Fibroblast of the aortic adventitia (primary cell): Measurements from ENCODE around the gene IFRD2. TPM values are rescaled to one million over a fixed set of nuclear protein-coding genes. Genes with fewer than 3 reads are reported as not detected.

Source experiments
- DNase-seq: peaks from one replicate; pipeline ENCODE4 v3.0.0-alpha.2; 2010; ENCODE audit warnings: low read depth
- H3K4me3 ChIP-seq: 2 replicates; pipeline ENCODE4 v1.5.1; 2011; ENCODE audit warnings: low read depth, mild to moderate bottlenecking, control low read depth, low read length, moderate library complexity
- CTCF ChIP-seq: IDR thresholded peaks from 2 replicates; pipeline ENCODE4 v1.5.1; 2011; ENCODE audit warnings: mild to moderate bottlenecking, low read length, control low read depth, inconsistent platforms; ENCODE audit not compliant: insufficient read depth
- total RNA-seq: library from RNA; depleted of rRNA; stranded (reverse); fragments of >200 nt; gene quantifications from 2 replicates; pipeline ENCODE4 v1.2.3, GENCODE V29; 2012; ENCODE audit warnings: low replicate concordance

IFRD2 gene
- total RNA-seq, 1 donor, result 72.7 TPM

DNA sequence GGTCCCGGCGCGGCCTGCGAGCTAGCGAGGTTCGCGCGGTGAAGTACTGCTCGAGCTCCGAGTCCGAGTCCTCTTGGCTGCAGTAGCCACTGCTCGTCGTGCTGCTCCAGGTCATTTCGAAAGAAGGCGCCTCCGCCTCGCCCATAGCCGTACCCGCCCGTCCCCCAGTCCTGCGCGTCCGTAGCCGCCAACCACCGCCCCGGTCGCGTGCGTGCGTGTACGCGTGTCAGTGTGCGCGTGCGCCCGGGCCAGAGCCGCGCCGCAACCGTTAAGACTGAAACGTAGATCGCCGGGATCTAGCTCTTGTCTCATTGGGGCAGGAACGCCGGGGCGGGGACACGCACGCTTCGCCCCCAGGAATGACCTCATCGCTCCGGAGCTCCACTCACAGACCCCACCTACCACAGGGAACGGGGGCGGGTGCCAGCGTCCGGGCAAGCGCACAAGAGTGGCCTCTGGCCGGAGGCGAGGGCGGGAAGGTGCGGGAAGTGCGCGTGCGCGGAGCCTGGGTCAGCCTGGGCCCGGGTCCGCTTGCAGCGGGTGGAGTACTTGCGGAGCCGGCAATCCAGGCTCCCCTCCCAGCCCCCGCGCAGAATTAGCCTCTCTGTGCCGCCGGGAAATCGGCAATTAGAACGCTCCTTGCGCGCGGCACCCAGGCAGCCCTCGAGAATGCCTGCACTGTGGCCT, 45.1 kb upstream of the IFRD2 start:
- DNase-seq, result peak; percentile 99
- H3K4me3 ChIP-seq, result peak overlapping the region; percentile 75
- no peak for TF ChIP-seq CTCF

DNA sequence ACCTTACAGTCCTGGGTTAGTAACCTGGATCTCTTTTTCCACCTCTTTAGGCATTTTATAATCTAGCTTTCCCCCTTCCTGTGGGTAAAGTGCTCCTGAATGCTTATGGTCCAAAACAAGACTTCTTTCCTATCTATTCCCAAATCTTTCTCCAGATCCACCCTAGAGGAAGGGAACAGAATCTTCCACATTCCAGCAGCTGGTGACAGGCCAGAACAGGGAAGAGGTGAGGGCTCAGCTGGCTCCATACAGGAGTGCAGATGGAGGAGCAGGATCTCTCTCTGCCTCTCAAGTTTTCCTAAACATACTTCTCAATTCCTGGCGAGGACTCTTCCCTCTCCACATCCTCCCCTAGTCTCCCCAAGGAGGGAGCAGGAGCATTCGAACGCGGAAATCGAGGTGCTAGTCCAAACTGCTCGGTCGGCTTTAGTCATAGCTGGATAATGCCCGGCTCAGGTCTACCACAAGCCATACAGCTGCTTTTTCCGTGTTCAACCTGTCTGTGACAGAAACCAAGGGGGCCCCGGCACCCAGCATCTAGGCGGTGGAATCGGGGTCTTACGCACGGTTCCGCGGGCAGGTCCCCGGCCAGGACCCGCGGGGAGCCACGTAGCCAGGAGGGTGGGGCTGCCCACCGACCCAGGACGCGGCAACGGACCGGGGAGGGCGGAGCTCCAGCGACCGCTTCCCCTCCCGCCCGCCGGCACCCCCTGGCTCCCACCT, 44.4 kb upstream of the IFRD2 start:
- peak; percentile 45 for DNase-seq
- peak; percentile 13 for TF ChIP-seq CTCF
- H3K4me3 ChIP-seq, result peak overlapping the region; percentile 75

DNA sequence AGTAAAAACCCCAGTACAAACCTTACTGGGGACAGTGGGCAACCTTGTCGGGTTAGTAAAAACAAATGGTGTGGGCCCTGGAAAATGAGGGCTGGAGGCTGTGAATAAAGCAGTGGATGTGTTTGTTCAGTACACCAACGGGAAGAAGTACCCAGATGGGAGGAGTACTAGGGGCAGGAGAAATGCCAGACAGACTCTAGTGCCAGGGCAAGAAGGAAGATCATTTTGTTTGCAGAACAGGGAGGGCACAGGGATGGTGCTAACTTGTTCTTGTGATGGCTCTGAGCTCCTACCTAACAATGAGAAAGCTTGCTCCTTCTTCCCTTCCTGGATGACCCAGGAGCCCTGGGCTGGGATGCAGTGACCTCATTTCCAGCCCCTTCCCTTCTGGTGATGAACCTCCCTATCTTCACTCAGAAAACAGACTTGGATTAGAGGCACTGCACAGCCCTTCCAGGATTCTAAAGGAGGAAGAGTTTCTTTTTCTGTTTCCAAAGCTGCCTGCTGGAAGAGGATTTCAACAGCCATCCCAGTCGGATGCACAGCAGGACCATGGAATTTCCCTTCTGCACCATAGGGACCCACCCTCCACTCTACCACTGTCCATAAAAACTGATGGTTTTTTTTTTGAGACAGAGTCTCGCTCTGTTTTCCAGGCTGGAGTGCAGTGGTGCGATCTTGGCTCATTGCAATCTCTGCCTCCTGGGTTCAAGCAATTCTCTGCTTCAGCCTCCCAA, 42.3 kb upstream of the IFRD2 start:
- peak overlapping the region; percentile 28 for H3K4me3 ChIP-seq
- peak; percentile 57 for DNase-seq
- no peak for TF ChIP-seq CTCF

GRCh38 chr3:50333744-50334328, 41.6 kb upstream of the IFRD2 start:
- DNase-seq, result peak; percentile 94
- H3K4me3 ChIP-seq, result peak overlapping the region; percentile 28
- no peak for TF ChIP-seq CTCF

GRCh38 chr3:50331364-50331907, 39.2 kb upstream of the IFRD2 start:
- H3K4me3 ChIP-seq, result no peak overlapping the region
- DNase-seq, result no peak
- TF ChIP-seq CTCF, result no peak

- no peak for TF ChIP-seq CTCF
- DNase-seq, result no peak
- no peak overlapping the region for H3K4me3 ChIP-seq
Observed at GRCh38 chr3:50330330-50330729, 38.1 kb upstream of the IFRD2 start.
